Prostate gland (tissue), 2 donors: ENCODE measurements around the gene TEX44.

Experiments used
- POLR2AphosphoS5 ChIP-seq: sonication (generic); formaldehyde crosslinking; IDR thresholded peaks from one replicate; pipeline ENCODE4 v1.6.1; 2017; ENCODE audit warnings: antibody characterized with exemption
- TF ChIP-seq, protein P1 (sequence below), 4 experiments: fragments of 200-600 bp in 2 of 4; fragments of 450-650 bp in 2 of 4; sonication (generic) in 2 of 4; IDR thresholded peaks; 1 replicate in 3 of 4; 2 replicates in 1 of 4; pipeline ENCODE4 v1.5.1; 2016 to 2019; ENCODE audit warnings: antibody characterized with exemption in 4 of 4, mild to moderate bottlenecking in 2 of 4, moderate library complexity in 2 of 4

- TF ChIP-seq, protein P1, sequence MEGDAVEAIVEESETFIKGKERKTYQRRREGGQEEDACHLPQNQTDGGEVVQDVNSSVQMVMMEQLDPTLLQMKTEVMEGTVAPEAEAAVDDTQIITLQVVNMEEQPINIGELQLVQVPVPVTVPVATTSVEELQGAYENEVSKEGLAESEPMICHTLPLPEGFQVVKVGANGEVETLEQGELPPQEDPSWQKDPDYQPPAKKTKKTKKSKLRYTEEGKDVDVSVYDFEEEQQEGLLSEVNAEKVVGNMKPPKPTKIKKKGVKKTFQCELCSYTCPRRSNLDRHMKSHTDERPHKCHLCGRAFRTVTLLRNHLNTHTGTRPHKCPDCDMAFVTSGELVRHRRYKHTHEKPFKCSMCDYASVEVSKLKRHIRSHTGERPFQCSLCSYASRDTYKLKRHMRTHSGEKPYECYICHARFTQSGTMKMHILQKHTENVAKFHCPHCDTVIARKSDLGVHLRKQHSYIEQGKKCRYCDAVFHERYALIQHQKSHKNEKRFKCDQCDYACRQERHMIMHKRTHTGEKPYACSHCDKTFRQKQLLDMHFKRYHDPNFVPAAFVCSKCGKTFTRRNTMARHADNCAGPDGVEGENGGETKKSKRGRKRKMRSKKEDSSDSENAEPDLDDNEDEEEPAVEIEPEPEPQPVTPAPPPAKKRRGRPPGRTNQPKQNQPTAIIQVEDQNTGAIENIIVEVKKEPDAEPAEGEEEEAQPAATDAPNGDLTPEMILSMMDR (IDR thresholded peaks at IDR 0.05): no peak
- no peak for TF ChIP-seq POLR2AphosphoS5
These were observed 40.0 kb downstream of the TEX44 start for GRCh38 chr2:231632559-231633142.
